Activated T-cell treated with anti-CD3 and anti-CD28 coated beads, Interleukin-2, amount 50 U/mL, for 72 hours (primary cell): Measurements from ENCODE around the gene CNPY3. TPM values are rescaled to one million over a fixed set of nuclear protein-coding genes. Genes with fewer than 3 reads are reported as not detected.

Source experiments
- ATAC-seq, 2 donors: fragments of 150-1000 bp; cut with Tn5 transposase; replicated peaks in 1 of 2; 2 replicates each; pipeline ENCODE4 v1.10.0; 2021; ENCODE audit warnings: moderate library complexity in 2 of 2, mild to moderate bottlenecking in 1 of 2
- DNase-seq, 2 donors: peaks; one replicate each; pipeline ENCODE4 v3.0.0; 2021 to 2022; ENCODE audit warnings: mixed read lengths in 1 of 2
- H3K27ac Mint-ChIP-seq: one replicate; pipeline ENCODE4 v1.8.0; 2022; ENCODE audit warnings: mild to moderate bottlenecking, moderate library complexity, mixed read lengths
- H3K27me3 Mint-ChIP-seq: one replicate; pipeline ENCODE4 v1.8.0; 2022; ENCODE audit warnings: low read depth, mixed read lengths
- H3K36me3 Mint-ChIP-seq, 2 donors: one replicate each; pipeline ENCODE4 v1.8.0; 2022; ENCODE audit warnings: mixed read lengths in 2 of 2, mild to moderate bottlenecking in 1 of 2; ENCODE audit not compliant: insufficient read depth in 2 of 2
- H3K4me1 Mint-ChIP-seq: one replicate; pipeline ENCODE4 v1.8.0; 2022; ENCODE audit warnings: low read depth, mixed read lengths
- H3K4me3 Mint-ChIP-seq, 2 donors: one replicate each; pipeline ENCODE4 v1.8.0; 2022; ENCODE audit warnings: mild to moderate bottlenecking in 2 of 2, mixed read lengths in 2 of 2, moderate library complexity in 2 of 2
- H3K9me3 Mint-ChIP-seq, 2 donors: one replicate each; pipeline ENCODE4 v1.8.0; 2022; ENCODE audit warnings: mixed read lengths in 2 of 2
- total RNA-seq, 2 donors: library from RNA; stranded (reverse); gene quantifications; one replicate each; pipeline ENCODE4 v1.2.3, GENCODE V29; 2022

Gene CNPY3
- total RNA-seq, 2 donors from 2014 or later, result 37.3 to 46.1 TPM

- Mint-ChIP-seq H3K4me3 (no peak overlapping the region), H3K27ac (no peak overlapping the region), H3K4me1 (peaks cover 8% of the 10 kb centered on the region), H3K9me3 (no peaks in the 10 kb centered on the region), H3K27me3 (no peaks in the 10 kb centered on the region), H3K36me3 (peaks cover 2 to 10% of the 10 kb centered on the region in 2 donors)
- ATAC-seq (no peak), DNase-seq (no peak)
These were observed 39.5 kb downstream of the CNPY3 start for GRCh38 chr6:42968783-42969182.

GRCh38 chr6:42969431-42969830 lies 40.2 kb downstream of the CNPY3 start:
- H3K27ac Mint-ChIP-seq, result no peak overlapping the region
- ATAC-seq (no peak), DNase-seq (no peak)
- H3K27me3 Mint-ChIP-seq, result no peaks in the 10 kb centered on the region
- H3K4me1 Mint-ChIP-seq, result peaks cover 8% of the 10 kb centered on the region
- H3K36me3 Mint-ChIP-seq, result peaks cover 2 to 10% of the 10 kb centered on the region in 2 donors
- H3K4me3 Mint-ChIP-seq, result no peak overlapping the region
- H3K9me3 Mint-ChIP-seq, result no peaks in the 10 kb centered on the region

GRCh38 chr6:42969934-42970333 lies 40.7 kb downstream of the CNPY3 start:
- H3K27ac Mint-ChIP-seq, result no peak overlapping the region
- H3K27me3 Mint-ChIP-seq, result no peaks in the 10 kb centered on the region
- peaks cover 2 to 10% of the 10 kb centered on the region in 2 donors for H3K36me3 Mint-ChIP-seq
- no peak for ATAC-seq
- H3K4me1 Mint-ChIP-seq, result peaks cover 12% of the 10 kb centered on the region
- no peaks in the 10 kb centered on the region for H3K9me3 Mint-ChIP-seq
- DNase-seq, result no peak
- no peak overlapping the region for H3K4me3 Mint-ChIP-seq

- peak overlapping the region; percentile 2 for H3K27ac Mint-ChIP-seq
- H3K9me3 Mint-ChIP-seq, result no peaks in the 10 kb centered on the region
- H3K4me1 Mint-ChIP-seq, result peaks cover 23% of the 10 kb centered on the region
- ATAC-seq (peak in 1 of 2 donors; percentile 70), DNase-seq (no peak)
- no peaks in the 10 kb centered on the region for H3K27me3 Mint-ChIP-seq
- H3K36me3 Mint-ChIP-seq, result peaks cover 2 to 10% of the 10 kb centered on the region in 2 donors
- H3K4me3 Mint-ChIP-seq, result no peak overlapping the region
These were observed 41.8 kb downstream of the CNPY3 start for GRCh38 chr6:42970871-42971612.

- DNase-seq (no peak), ATAC-seq (no peak)
- no peaks in the 10 kb centered on the region for H3K9me3 Mint-ChIP-seq
- H3K27me3 Mint-ChIP-seq, result no peaks in the 10 kb centered on the region
- H3K4me3 Mint-ChIP-seq, result no peak overlapping the region
- peaks cover 31% of the 10 kb centered on the region for H3K4me1 Mint-ChIP-seq
- no peak overlapping the region for H3K27ac Mint-ChIP-seq
- H3K36me3 Mint-ChIP-seq, result peaks cover 2 to 10% of the 10 kb centered on the region in 2 donors
These were observed 42.6 kb downstream of the CNPY3 start for GRCh38 chr6:42971746-42972327.

GRCh38 chr6:42973926-42974325 lies 44.6 kb downstream of the CNPY3 start:
- Mint-ChIP-seq H3K36me3 (peaks cover 4 to 14% of the 10 kb centered on the region in 2 donors), H3K4me1 (peaks cover 44% of the 10 kb centered on the region), H3K4me3 (no peak overlapping the region), H3K27ac (no peak overlapping the region), H3K27me3 (no peaks in the 10 kb centered on the region), H3K9me3 (no peaks in the 10 kb centered on the region)
- DNase-seq (no peak), ATAC-seq (no peak)

GRCh38 chr6:42974919-42975505 lies 45.7 kb downstream of the CNPY3 start:
- H3K9me3 Mint-ChIP-seq, result no peaks in the 10 kb centered on the region
- peaks cover 53% of the 10 kb centered on the region for H3K4me1 Mint-ChIP-seq
- DNase-seq, result no peak
- no peak overlapping the region for H3K27ac Mint-ChIP-seq
- no peaks in the 10 kb centered on the region for H3K27me3 Mint-ChIP-seq
- peaks cover 4 to 12% of the 10 kb centered on the region in 2 donors for H3K36me3 Mint-ChIP-seq
- peak overlapping the region in 1 of 2 donors; percentile 38 for H3K4me3 Mint-ChIP-seq
- ATAC-seq, result no peak

GRCh38 chr6:42978487-42978838 lies 49.2 kb downstream of the CNPY3 start:
- ATAC-seq (peak in 1 of 2 donors; percentile 1), DNase-seq (peak in 1 of 2 donors; percentile 16)
- Mint-ChIP-seq H3K27me3 (no peaks in the 10 kb centered on the region), H3K9me3 (no peaks in the 10 kb centered on the region), H3K4me1 (peaks cover 47% of the 10 kb centered on the region), H3K36me3 (peaks cover 2 to 10% of the 10 kb centered on the region in 2 donors), H3K27ac (peak overlapping the region; percentile 88), H3K4me3 (peak overlapping the region; percentile 90 to 91)

GRCh38 chr6:42978839-42979522 lies 49.7 kb downstream of the CNPY3 start, which contains the start of gene PEX6:
PEX6 (minus strand) TSS chr6:42979181; CDS start chr6:42979150, 31 bp downstream.
- peak within 1 kb of the TSS; percentile 91 to 96 for H3K4me3 Mint-ChIP-seq
- ATAC-seq (peak; percentile 96), DNase-seq (peak; percentile 94 to 97)
- peaks cover 51% of the 10 kb centered on the region for H3K4me1 Mint-ChIP-seq
- H3K27me3 Mint-ChIP-seq, result no peaks in the 10 kb centered on the region
- no peaks in the 10 kb centered on the region for H3K9me3 Mint-ChIP-seq
- H3K27ac Mint-ChIP-seq, result peak within 1 kb of the TSS; percentile 92
- peaks cover 2 to 10% of the 10 kb centered on the region in 2 donors for H3K36me3 Mint-ChIP-seq

- H3K4me3 Mint-ChIP-seq, result peak overlapping the region; percentile 91 to 96
- no peaks in the 10 kb centered on the region for H3K9me3 Mint-ChIP-seq
- peak overlapping the region; percentile 92 for H3K27ac Mint-ChIP-seq
- H3K4me1 Mint-ChIP-seq, result peaks cover 53% of the 10 kb centered on the region
- no peaks in the 10 kb centered on the region for H3K27me3 Mint-ChIP-seq
- peak; percentile 33 to 36 for ATAC-seq
- H3K36me3 Mint-ChIP-seq, result peaks cover 2 to 10% of the 10 kb centered on the region in 2 donors
- no peak for DNase-seq
These were observed 50.4 kb downstream of the CNPY3 start for GRCh38 chr6:42979523-42980177.

GRCh38 chr6:42981836-42982235 lies 52.6 kb downstream of the CNPY3 start:
- DNase-seq (no peak), ATAC-seq (no peak)
- no peak overlapping the region for H3K4me3 Mint-ChIP-seq
- H3K4me1 Mint-ChIP-seq, result peaks cover 49% of the 10 kb centered on the region
- peaks cover 3 to 6% of the 10 kb centered on the region in 2 donors for H3K36me3 Mint-ChIP-seq
- H3K27ac Mint-ChIP-seq, result peak overlapping the region; percentile 7
- H3K27me3 Mint-ChIP-seq, result no peaks in the 10 kb centered on the region
- no peaks in the 10 kb centered on the region for H3K9me3 Mint-ChIP-seq

GRCh38 chr6:42984001-42984923 lies 55.0 kb downstream of the CNPY3 start, which contains the start of gene PPP2R5D:
PPP2R5D (plus strand) TSS chr6:42984570; CDS start chr6:42984678, 108 bp downstream.
- ATAC-seq, result peak; percentile 92 to 94
- peak within 1 kb of the TSS; percentile 81 to 99 for H3K4me3 Mint-ChIP-seq
- H3K4me1 Mint-ChIP-seq, result peaks cover 52% of the 10 kb centered on the region
- no peaks in the 10 kb centered on the region for H3K27me3 Mint-ChIP-seq
- peaks cover 2 to 5% of the 10 kb centered on the region in 2 donors for H3K36me3 Mint-ChIP-seq
- H3K9me3 Mint-ChIP-seq, result no peaks in the 10 kb centered on the region
- H3K27ac Mint-ChIP-seq, result peak within 1 kb of the TSS; percentile 71
- DNase-seq, result peak; percentile 96 to 98
